ENCODE results near the gene HMHB1. TPM values are rescaled to one million over a fixed set of nuclear protein-coding genes. Genes with fewer than 3 reads are reported as not detected.

Gene HMHB1
- total and polyA plus RNA-seq, 9 of the 15 experiments (the other 6 are each of a cell fraction or from before 2014, with no cell fraction given), result not detected

- TF ChIP-seq, protein P1, sequence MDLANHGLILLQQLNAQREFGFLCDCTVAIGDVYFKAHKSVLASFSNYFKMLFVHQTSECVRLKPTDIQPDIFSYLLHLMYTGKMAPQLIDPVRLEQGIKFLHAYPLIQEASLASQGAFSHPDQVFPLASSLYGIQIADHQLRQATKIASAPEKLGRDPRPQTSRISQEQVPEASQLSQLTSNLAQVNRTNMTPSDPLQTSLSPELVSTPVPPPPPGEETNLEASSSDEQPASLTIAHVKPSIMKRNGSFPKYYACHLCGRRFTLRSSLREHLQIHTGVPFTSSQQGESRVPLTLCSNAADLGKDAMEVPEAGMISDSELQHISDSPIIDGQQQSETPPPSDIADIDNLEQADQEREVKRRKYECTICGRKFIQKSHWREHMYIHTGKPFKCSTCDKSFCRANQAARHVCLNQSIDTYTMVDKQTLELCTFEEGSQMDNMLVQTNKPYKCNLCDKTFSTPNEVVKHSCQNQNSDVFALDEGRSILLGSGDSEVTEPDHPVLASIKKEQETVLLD (IDR thresholded peaks at IDR 0.05), result no peak
Measured at GRCh38 chr5:143791848-143792731, 19.9 kb upstream of the HMHB1 start (continued).

GRCh38 chr5:143793249-143793648 is 18.7 kb upstream of the HMHB1 start:
- H2AFZ ChIP-seq (ENCODE audit: low read depth, low read length), result no peak overlapping the region
- POLR2A ChIA-PET, result interaction anchor here (0.7 kb wide), 1 partner anchor 9 kb away, joined by 3 read pairs; no protein-coding TSS in a partner anchor
- BruUV-seq (replicated peaks), result no TSS peak
- H3K9me1 ChIP-seq (ENCODE audit: control insufficient read depth, insufficient read depth, low read length), result no peaks in the 10 kb centered on the region
- no peaks in the 10 kb centered on the region for H3K27me3 ChIP-seq (ENCODE audit: control insufficient read depth in 2 of 2, insufficient read depth in 2 of 2, low read length in 2 of 2)
- FAIRE-seq, result no peak
- no peaks in the 10 kb centered on the region for H4K20me1 ChIP-seq (replicated peaks; ENCODE audit: control insufficient read depth, insufficient read depth, low read length)
- no peaks in the 10 kb centered on the region for H3K36me3 ChIP-seq (ENCODE audit: control insufficient read depth, insufficient read depth, low read length)
- intact Hi-C loops (cut with micrococcal nuclease), result no loop called here
- in situ Hi-C loops (cut with MboI), result no loop called here
- no peak overlapping the region for H3K27ac ChIP-seq (ENCODE audit: extremely low read depth, low read depth, low read length)
- no peaks in the 10 kb centered on the region for H3K79me2 ChIP-seq (ENCODE audit: control insufficient read depth, insufficient read depth, low read length)
- no peaks in the 10 kb centered on the region for H3K9me3 ChIP-seq (replicated peaks; ENCODE audit: control insufficient read depth, insufficient read depth, low read depth, low read length)
- WGBS (ENCODE audit: insufficient coverage, low coverage, missing lambda C conversion rate), result 0% methylated on average over 2 of the region's 2 CpGs
- CTCF ChIA-PET (ENCODE audit: low intra/inter-chr PET ratio), result no interaction called here
- no peak overlapping the region for H3K4me3 ChIP-seq
- ATAC-seq, result no peak
- H3K4me2 ChIP-seq (ENCODE audit: insufficient read depth, low read length), result no peak overlapping the region
- no peak for DNase-seq (ENCODE audit: extremely low read depth in 1 of 4, low spot score in 3 of 4)
- H3K9ac ChIP-seq (ENCODE audit: insufficient read depth in 1 of 2, low read depth in 2 of 2, low read length in 2 of 2), result no peak overlapping the region
- no peaks in the 10 kb centered on the region for H3K4me1 ChIP-seq (replicated peaks in 1 of 2; ENCODE audit: control insufficient read depth in 2 of 2, insufficient read depth in 2 of 2, low read length in 2 of 2)
- TF ChIP-seq, protein P2, sequence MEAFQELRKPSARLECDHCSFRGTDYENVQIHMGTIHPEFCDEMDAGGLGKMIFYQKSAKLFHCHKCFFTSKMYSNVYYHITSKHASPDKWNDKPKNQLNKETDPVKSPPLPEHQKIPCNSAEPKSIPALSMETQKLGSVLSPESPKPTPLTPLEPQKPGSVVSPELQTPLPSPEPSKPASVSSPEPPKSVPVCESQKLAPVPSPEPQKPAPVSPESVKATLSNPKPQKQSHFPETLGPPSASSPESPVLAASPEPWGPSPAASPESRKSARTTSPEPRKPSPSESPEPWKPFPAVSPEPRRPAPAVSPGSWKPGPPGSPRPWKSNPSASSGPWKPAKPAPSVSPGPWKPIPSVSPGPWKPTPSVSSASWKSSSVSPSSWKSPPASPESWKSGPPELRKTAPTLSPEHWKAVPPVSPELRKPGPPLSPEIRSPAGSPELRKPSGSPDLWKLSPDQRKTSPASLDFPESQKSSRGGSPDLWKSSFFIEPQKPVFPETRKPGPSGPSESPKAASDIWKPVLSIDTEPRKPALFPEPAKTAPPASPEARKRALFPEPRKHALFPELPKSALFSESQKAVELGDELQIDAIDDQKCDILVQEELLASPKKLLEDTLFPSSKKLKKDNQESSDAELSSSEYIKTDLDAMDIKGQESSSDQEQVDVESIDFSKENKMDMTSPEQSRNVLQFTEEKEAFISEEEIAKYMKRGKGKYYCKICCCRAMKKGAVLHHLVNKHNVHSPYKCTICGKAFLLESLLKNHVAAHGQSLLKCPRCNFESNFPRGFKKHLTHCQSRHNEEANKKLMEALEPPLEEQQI (IDR thresholded peaks at IDR 0.05), result no peak
- TF ChIP-seq HNRNPK (IDR thresholded peaks at IDR 0.05; ENCODE audit: low read depth, low read length, poor library complexity, severe bottlenecking) (no peak), PTBP1 (IDR thresholded peaks at IDR 0.05; ENCODE audit: low read depth, low read length) (no peak), CHD2 (IDR thresholded peaks at IDR 0.05; ENCODE audit: low read depth, low read length) (no peak), ZSCAN29 (IDR thresholded peaks at IDR 0.05) (no peak)
- TF ChIP-seq, protein P3, sequence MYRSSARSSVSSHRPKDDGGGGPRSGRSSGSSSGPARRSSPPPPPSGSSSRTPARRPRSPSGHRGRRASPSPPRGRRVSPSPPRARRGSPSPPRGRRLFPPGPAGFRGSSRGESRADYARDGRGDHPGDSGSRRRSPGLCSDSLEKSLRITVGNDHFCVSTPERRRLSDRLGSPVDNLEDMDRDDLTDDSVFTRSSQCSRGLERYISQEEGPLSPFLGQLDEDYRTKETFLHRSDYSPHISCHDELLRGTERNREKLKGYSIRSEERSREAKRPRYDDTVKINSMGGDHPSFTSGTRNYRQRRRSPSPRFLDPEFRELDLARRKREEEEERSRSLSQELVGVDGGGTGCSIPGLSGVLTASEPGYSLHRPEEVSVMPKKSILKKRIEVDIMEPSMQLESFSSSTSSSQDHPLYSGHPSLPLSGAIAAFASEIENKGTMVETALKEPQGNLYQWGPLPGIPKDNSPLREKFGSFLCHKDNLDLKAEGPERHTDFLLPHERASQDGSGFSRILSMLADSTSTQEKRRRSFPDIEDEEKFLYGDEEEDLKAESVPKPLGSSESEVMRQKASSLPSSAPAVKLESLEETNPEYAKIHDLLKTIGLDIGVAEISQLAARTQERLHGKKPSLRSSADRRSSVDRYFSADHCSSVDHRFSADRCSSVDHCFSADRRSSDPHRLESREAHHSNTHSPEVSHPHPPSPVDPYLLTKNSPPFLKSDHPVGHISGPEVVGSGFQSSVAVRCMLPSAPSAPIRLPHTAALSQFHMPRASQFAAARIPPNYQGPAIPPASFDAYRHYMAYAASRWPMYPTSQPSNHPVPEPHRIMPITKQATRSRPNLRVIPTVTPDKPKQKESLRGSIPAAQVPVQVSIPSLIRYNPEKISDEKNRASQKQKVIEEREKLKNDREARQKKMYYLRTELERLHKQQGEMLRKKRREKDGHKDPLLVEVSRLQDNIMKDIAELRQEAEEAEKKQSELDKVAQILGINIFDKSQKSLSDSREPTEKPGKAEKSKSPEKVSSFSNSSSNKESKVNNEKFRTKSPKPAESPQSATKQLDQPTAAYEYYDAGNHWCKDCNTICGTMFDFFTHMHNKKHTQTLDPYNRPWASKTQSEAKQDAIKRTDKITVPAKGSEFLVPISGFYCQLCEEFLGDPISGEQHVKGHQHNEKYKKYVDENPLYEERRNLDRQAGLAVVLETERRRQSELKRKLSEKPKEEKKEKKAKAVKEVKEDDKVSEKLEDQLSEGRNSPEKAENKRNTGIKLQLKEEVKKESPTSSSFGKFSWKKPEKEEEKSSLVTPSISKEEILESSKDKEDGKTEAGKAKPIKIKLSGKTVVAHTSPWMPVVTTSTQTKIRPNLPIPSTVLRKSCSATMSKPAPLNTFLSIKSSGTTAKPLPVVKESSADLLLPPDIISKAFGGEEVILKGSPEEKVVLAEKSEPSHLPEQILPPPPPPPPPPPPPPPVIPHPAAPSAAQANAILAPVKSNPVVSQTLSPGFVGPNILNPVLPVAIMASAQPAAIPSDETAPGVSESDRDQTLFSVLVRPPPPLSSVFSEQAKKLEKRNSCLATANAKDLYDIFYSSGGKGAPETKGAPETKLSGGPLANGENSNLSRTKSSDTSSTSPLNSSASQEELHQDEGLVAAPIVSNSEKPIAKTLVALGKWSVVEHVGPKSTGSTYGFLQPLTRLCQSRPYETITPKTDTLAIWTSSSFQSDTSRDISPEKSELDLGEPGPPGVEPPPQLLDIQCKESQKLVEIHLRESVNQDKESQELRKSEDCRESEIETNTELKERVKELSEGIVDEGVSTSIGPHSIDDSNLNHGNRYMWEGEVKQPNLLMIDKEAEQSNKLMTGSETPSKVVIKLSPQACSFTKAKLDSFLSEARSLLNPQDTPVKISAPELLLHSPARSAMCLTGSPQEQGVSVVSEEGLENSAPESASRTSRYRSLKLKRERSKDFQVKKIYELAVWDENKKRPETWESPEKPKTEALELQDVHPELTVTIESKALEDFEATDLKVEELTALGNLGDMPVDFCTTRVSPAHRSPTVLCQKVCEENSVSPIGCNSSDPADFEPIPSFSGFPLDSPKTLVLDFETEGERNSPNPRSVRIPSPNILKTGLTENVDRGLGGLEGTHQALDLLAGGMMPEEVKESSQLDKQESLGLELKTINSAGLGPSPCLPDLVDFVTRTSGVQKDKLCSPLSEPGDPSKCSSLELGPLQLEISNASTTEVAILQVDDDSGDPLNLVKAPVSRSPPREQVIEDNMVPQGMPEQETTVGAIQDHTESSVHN (IDR thresholded peaks at IDR 0.05; ENCODE audit: borderline replicate concordance in 1 of 2, low read depth in 1 of 2), result no peak

Measured in K562 (cell line).